Brain microvascular endothelial cell (primary cell): ENCODE data around the gene SELENOV.

Experiments
- DNase-seq: peaks from one replicate; pipeline ENCODE4 v3.0.0-alpha.2; 2020
- H3K27ac ChIP-seq: fragments of 250-450 bp; sonication (Bioruptor Pico); 2 replicates; pipeline ENCODE4 v1.5.1; 2020; ENCODE audit warnings: mild to moderate bottlenecking, moderate library complexity
- H3K27me3 ChIP-seq: fragments of 250-450 bp; sonication (Bioruptor Pico); replicated peaks from 2 replicates; pipeline ENCODE4 v1.5.1; 2020; ENCODE audit warnings: mild to moderate bottlenecking
- H3K36me3 ChIP-seq: fragments of 250-450 bp; sonication (Bioruptor Pico); replicated peaks from 2 replicates; pipeline ENCODE4 v1.5.1; 2020; ENCODE audit warnings: mild to moderate bottlenecking
- H3K4me3 ChIP-seq: 2 replicates; pipeline ENCODE4 v1.5.1; 2011; ENCODE audit warnings: low read depth, mild to moderate bottlenecking, control low read depth, low read length, moderate library complexity
- CTCF ChIP-seq: IDR thresholded peaks from 2 replicates; pipeline ENCODE4 v1.5.1; 2011; ENCODE audit warnings: low read depth, mild to moderate bottlenecking, moderate library complexity, low read length, control low read depth, inconsistent platforms; ENCODE audit errors: missing control alignments
- in situ Hi-C: cut with HindIII; loops from 2 replicates; pipeline ENCODE4 v1.10.0; 2017; ENCODE audit warnings: low sequenced_read_pairs, low pct_ligation_motif_present

Gene SELENOV

DNA sequence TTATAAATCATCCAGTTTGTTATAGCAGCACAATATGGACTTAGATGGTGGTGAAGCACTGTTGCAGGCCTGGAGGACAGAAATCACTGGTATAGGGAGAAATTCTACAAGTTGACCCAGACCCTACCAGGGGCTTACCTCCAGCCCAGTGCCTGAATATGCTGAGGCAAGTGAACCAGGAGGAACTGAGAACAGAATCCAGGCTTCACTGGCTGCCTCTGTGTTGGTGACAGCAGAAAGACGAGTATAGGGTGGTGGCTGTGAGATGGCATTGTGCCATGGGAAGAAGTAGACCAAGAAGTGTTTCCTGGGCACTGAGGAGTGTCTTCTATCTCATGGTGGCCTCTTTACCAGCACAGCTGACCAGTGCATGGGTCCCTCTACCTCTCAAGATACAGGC lies 40.9 kb downstream of the SELENOV start:
- H3K27me3 ChIP-seq: no peaks in the 10 kb centered on the region
- no peak overlapping the region for H3K4me3 ChIP-seq
- H3K27ac ChIP-seq: no peak overlapping the region
- DNase-seq: no peak
- in situ Hi-C loops: no loop called here
- no peaks in the 10 kb centered on the region for H3K36me3 ChIP-seq
- TF ChIP-seq CTCF: no peak

- Histone ChIP-seq H3K4me3 (no peak overlapping the region), H3K27ac (no peak overlapping the region), H3K36me3 (no peaks in the 10 kb centered on the region), H3K27me3 (no peaks in the 10 kb centered on the region)
- TF ChIP-seq CTCF: no peak
- in situ Hi-C loops: no loop called here
- DNase-seq: peak; percentile 18
These were observed 43.1 kb downstream of the SELENOV start for GRCh38 chr19:39557811-39558623.

- no peak for DNase-seq
- H3K27ac ChIP-seq: no peak overlapping the region
- in situ Hi-C loops: no loop called here
- no peak for TF ChIP-seq CTCF
- H3K27me3 ChIP-seq: no peaks in the 10 kb centered on the region
- no peaks in the 10 kb centered on the region for H3K36me3 ChIP-seq
- no peak overlapping the region for H3K4me3 ChIP-seq
These were observed 43.7 kb downstream of the SELENOV start for GRCh38 chr19:39558624-39559117.

DNA sequence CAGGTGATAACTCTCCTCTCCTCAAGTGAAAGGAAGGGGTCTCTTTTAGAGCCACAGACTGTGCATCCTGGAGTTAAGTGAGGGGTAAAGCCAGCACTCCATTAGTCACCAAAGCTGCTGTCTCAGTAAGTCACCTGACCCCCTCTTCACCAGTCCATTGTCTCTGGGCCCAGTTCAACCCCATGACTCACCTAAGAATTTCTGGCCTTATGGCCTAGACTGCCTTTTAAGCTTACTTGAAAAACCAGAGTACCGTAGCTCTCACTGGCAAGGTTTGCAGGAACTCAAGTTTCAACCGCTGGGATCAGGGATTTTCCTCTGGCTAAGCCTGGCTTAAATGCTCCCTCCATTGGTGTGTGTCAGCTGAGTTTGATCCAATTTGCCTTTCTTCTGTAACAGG lies 48.5 kb downstream of the SELENOV start:
- DNase-seq: peak; percentile 11
- Histone ChIP-seq H3K4me3 (no peak overlapping the region), H3K27me3 (no peaks in the 10 kb centered on the region), H3K27ac (no peak overlapping the region), H3K36me3 (no peaks in the 10 kb centered on the region)
- in situ Hi-C loops: no loop called here
- TF ChIP-seq CTCF: no peak

- in situ Hi-C loops: no loop called here
- H3K36me3 ChIP-seq: no peaks in the 10 kb centered on the region
- TF ChIP-seq CTCF: no peak
- no peaks in the 10 kb centered on the region for H3K27me3 ChIP-seq
- no peak overlapping the region for H3K4me3 ChIP-seq
- H3K27ac ChIP-seq: no peak overlapping the region
- DNase-seq: no peak
These were observed 51.1 kb downstream of the SELENOV start for GRCh38 chr19:39566064-39566463.

DNA sequence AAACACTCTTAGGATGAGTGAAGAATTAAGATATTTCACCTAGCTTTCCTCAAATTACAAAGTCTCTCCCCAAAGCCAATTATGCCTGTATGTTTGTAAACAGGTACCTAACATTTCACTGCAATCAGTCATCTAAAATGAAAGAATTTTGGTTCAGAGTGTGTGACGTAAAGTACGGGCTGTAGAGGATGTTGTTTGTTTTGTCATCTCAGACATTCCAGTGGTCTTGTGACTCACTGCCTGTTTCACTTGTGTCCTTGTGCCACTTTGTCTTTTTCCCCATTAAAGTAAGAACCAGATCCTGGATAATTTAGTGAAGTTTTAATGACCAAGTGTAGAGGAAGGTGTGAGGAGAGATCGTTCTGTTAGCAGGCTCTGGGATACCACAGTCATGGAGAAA lies 53.7 kb downstream of the SELENOV start:
- Histone ChIP-seq H3K4me3 (no peak overlapping the region), H3K27me3 (no peaks in the 10 kb centered on the region), H3K27ac (no peak overlapping the region), H3K36me3 (no peaks in the 10 kb centered on the region)
- no peak for TF ChIP-seq CTCF
- peak; percentile 24 for DNase-seq
- in situ Hi-C loops: no loop called here
